ENCODE measurements around the gene DEPP1.

DEPP1 gene

GRCh38 chr10:44993226-44993921 lies 14.8 kb upstream of the DEPP1 start:
- DNase-seq, result no peak

GRCh38 chr10:44992732-44993225 lies 14.2 kb upstream of the DEPP1 start:
- no peak for DNase-seq

- no peak for DNase-seq
Measured at GRCh38 chr10:44992070-44992731, 13.6 kb upstream of the DEPP1 start.

DNA sequence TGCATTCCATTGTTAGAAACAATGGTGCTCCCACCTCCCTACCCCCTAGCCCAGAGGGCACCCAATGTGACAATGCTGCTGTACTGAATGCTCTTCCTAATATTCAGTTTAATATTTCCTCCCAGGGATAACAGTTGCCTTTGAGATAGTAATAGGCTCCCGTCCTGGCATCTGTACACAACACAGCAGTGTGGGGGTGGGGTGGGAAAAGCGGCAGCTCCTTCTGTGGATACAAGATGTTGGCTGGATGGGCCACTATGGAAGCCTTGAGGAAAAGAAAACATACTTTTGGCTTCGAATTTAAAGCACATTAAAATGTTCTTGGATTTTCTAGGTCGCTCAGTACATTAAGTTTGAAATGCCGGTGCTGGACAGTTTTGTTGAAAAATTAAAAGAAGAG lies 13.0 kb upstream of the DEPP1 start:
- DNase-seq, result no peak

- DNase-seq, result no peak
Measured at GRCh38 chr10:44990965-44991364, 12.4 kb upstream of the DEPP1 start.

DNA sequence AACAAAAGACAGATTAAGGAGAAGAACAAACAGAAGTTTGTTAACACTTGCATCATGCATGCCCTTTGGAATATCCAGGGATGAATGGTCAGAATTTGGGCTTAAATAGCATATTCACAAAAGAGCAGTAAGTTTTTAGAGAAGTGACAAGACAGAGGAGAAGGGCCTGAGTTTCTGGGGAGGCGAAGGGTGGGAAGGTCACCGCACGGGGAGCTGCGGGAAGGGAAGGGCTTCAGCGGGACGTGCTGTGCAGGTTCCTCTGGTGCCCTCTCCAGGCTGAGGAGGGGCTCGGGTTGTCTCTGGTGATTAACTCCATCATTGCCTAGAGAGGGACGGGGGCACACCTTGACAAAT lies 11.7 kb upstream of the DEPP1 start:
- no peak for DNase-seq

DNA sequence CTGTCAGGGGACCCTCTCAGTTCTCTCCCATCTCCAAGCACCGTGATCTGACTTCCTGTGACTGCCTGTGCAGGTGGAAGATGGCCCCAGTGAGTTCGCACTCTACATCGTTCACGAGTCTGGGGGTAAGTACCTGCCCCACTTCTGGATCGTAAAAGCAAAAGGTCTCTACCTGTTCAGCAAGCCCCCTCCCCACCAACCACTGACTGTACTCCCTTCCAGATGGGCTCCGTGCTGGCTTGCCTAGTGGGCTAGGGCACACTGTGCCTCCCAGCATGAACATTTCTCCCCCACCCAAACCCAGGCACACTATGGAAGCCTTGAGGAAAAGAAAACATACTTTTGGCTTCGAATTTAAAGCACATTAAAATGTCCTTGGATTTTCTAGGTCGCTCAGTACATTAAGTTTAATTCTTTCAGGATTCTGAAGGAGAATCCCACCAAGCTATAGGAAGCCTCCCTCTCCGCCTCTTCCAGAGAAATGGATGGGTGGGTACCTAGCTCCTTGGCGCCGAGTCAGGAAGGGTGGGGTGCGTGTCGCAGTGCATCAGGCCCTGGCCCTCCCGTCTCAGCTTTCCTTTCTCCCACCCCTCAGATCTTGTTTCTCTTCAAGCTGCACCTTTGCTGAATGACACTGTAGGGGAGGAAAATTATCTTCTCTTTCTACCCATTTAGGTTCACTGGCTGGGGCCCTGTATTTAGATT lies 11.1 kb upstream of the DEPP1 start:
- no peak for DNase-seq

DNA sequence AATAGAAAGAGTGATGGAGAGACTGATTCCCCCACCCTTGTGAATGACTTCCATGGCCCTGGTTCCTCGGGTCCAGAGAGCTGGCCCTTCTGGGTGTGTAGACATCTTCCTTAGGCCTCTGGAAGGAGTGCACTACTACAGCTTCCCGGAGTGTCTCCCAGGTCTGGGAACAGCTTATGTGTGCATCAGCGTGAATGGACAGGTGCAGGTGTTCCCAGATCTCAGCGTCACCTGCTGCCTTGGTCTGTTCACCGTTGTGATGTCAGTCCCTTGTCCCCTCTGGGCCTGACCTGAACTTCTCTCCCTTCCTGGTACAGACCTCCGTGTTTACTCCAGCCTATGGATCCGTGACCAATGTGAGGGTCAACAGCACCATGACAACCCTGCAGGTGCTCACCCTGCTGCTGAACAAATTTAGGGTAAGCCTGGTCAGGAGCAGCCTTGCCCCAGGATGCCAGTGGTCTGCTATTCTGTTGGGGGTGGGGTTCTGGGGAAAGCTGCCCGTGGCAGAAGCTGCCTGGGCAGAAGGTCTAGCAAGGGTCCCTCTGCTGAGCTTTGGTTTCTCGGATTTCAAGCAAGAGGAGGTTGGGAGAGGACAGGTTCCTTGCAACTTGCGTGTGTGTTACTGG lies 10.5 kb upstream of the DEPP1 start:
- DNase-seq, result no peak

DNA sequence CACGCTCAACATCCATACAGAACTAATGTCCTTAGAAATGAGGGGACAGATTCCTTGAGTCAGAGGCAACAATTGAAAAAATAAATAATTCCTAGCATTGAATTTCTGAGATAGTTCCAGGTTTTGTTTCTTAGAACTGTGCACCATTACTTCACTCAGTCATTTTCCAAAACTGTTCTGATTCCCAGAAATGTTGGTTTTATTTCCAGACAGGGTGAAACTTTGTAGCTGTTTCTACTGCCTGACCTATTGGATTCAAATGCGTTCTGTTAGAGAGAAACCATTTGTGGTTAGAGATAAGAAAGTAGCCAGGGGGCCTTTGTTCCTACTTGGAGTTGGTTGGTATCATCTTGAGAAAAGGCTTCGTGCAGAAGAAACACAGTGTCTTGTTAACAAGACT lies 8.1 kb upstream of the DEPP1 start:
- no peak for DNase-seq

GRCh38 chr10:44986179-44986578 lies 7.6 kb upstream of the DEPP1 start:
- no peak for DNase-seq

- no peak for DNase-seq
Measured at GRCh38 chr10:44985175-44985681, 6.6 kb upstream of the DEPP1 start.

GRCh38 chr10:44984671-44985101 lies 6.1 kb upstream of the DEPP1 start:
- DNase-seq, result no peak

GRCh38 chr10:44983895-44984278 lies 5.3 kb upstream of the DEPP1 start:
- DNase-seq, result no peak

GRCh38 chr10:44983066-44983894 lies 4.7 kb upstream of the DEPP1 start:
- DNase-seq, result no peak

GRCh38 chr10:44982496-44982895 lies 3.9 kb upstream of the DEPP1 start:
- DNase-seq, result no peak

- no peak for DNase-seq
Measured at GRCh38 chr10:44982114-44982460, 3.5 kb upstream of the DEPP1 start.

DNA sequence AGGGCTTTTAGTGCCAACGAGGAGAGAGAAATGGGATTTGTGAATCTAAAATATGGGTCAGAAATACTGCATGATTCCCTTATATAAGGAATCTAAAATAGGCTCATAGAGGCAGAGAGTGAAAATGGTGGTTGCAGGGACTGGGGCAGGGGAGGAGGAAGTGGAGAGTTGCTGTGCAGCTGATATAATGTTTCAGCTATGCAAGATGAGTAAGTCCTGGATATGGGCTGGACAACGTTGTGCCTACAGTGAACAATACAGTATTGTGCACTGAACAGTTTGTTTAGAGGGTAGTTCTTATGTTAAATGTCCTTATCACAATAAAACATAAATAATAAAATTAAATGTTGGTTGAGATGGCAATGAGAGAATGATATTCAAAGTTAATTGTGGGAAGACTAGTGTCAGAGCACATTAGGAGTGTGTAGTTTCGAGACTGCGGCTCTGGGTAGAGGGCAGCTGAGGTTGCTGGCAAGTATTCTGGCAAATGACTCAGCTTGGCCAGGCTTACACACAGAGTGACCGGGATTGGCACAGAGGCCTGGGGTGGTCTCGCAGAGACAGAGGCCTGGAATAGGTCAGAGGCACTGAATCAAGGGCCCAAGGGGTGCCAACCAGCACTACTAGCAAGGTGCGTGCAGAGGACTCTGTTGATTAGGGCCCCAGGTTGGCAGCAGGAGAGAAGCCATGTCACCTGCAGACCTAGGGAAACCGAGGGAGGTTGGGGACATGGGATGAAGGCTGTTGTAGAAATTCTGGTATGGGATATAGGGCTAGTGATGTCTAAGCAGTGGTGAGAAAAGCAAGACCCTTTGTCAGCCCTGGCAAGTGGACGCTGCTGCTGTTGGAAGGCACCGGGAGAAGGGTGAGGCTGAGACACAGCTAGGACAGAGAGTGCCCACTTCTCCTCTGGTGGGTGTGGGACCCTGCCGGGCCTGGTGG lies 2.8 kb upstream of the DEPP1 start:
- DNase-seq, result no peak

DNA sequence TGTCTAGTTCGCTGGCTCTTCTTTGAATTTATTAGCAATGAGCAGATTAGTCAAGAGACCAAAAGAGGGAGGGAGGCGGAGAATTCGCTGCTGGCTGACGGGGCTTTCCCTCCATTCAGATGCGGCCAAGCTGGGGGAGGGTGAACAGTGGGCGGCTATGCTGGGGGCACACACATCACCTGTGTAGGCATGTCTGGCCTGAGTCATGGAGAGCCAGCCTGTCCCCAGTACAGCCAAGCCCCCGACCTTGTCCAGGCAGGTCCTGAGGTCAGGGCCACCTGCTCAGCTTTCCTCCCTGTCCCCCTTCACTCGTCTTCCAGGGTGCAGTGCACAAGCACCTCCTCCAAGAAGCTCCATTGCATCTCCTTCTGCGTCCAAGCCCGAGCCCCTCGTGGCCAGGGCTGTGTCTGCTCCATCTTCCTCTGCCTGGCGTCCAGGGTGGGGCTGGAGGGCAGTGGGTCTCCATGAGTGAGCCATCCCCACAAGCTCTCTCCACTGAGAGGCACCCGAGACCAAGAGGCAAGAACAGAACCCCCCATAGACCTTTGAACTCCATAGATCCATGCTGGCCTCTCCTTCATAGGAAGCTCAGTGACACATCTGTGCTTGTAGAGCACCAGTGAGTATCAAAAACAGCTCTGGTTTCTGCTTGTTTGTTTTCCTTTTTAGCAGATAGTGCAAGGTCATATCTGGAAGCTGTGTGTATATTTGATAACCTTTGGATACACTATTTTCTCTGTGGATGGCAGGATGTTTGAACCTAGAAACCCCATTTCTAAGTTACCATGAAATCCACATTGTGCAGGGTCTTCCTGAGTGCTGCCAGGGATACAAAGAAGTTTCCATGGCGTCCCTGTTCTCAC lies 1.9 kb upstream of the DEPP1 start:
- no peak for DNase-seq

DNA sequence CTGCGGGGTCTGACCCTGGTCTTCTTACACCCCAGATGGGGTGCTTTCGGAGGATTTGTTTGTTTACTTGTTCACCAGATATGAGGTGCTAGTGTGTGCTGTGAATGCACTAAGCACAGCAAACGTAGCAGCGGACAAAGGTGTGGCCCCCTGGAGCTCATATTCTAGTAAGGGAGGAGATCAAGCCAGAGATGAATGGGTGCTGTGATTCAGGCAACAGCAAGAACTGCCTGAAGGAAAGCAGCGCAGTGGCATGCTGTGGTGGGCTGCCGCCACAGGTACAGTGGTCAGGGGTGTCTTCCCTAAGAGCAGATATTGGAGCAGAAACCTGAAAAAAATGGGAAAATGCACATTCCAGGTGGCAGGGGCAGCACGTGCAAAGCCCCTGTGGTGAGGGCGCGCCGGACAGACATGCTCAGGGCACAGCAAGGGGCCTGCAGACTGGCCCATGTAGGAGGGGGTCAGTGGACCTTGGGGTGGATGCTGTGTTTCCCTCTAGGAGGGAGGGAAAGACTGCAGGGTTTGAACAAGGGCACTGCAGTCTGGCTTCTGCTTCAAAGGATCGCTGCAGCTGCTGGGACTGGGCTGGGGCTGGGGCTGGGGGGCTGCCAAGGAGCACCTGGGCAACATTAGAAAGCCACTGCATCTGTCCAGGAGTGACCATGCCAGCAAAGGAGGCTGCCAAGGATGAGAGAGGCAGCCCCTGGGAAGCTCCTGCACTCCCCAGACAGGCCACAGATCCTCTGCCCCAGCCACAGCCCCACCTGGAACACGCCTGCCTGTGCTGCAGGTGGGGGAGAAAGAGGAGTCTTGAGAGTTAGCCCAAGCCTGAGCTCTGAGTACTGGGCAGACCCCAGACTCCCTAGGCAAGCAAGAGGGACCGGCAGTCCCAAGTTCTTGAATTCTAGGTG lies 927 bp upstream of the DEPP1 start:
- DNase-seq, result no peak

All from KG1 (cell line).